ENCODE data around the gene DAP. TPM values are rescaled to one million over a fixed set of nuclear protein-coding genes. Genes with fewer than 3 reads are reported as not detected.
A peak's percentile ranks its signal among the peaks of the same experiment; 100 is the strongest.

Gene DAP
- total and polyA plus RNA-seq, 4 donors: 36.6 to 122 (median 101) TPM

GRCh38 chr5:10747678-10748622 is 13.1 kb downstream of the DAP start:
- Histone ChIP-seq H3K27ac (ENCODE audit: low read depth in 1 of 2, low read length in 2 of 2) (peak overlapping the region; percentile 57 to 72), H3K4me1 (ENCODE audit: control insufficient read depth in 4 of 4, insufficient read depth in 4 of 4, low read length in 3 of 4) (peaks cover 15 to 65% (median 42%) of the 10 kb centered on the region in 4 donors), H3K9me3 (ENCODE audit: control insufficient read depth in 4 of 4, low read length in 3 of 4) (no peaks in the 10 kb centered on the region), H3K36me3 (ENCODE audit: control insufficient read depth in 4 of 4, insufficient read depth in 3 of 4, low read depth in 1 of 4, low read length in 3 of 4) (peaks cover 0 to 12% (median 7%) of the 10 kb centered on the region in 4 donors), H3K4me3 (ENCODE audit: low read depth in 1 of 3, low read length in 3 of 3) (no peak overlapping the region), H3K27me3 (ENCODE audit: control insufficient read depth in 4 of 4, insufficient read depth in 4 of 4, low read length in 3 of 4) (no peaks in the 10 kb centered on the region), H3K9ac (ENCODE audit: low read depth in 1 of 2, low read length in 2 of 2) (peak overlapping the region in 1 of 2 donors; percentile 42)
- WGBS: 37% methylated on average over 9 of the region's 9 CpGs
- DNase-seq (ENCODE audit: low spot score): no peak
- TF ChIP-seq REST (IDR thresholded peaks at IDR 0.05) (no peak), NR2F2 (IDR thresholded peaks at IDR 0.05) (no peak), CTCF (IDR thresholded peaks at IDR 0.05; ENCODE audit: low read depth, low read length, missing input control) (no peak), RXRA (IDR thresholded peaks at IDR 0.05) (peak; percentile 18 to 48), ZBTB33 (IDR thresholded peaks at IDR 0.05) (peak; percentile 33), TAF1 (conservative IDR thresholded peaks at IDR 0.05) (peak; percentile 33), FOXA1 (IDR thresholded peaks at IDR 0.05) (no peak), MAX (IDR thresholded peaks at IDR 0.05) (peak; percentile 29), HNF4A (conservative IDR thresholded peaks at IDR 0.05) (peak in 1 of 2 donors; percentile 33), YY1 (IDR thresholded peaks at IDR 0.05) (peak; percentile 17), JUND (IDR thresholded peaks at IDR 0.05) (peak in 1 of 2 donors; percentile 41), SP1 (IDR thresholded peaks at IDR 0.05) (peak; percentile 64), GABPA (IDR thresholded peaks at IDR 0.05 in 1 of 2, conservative IDR thresholded peaks at IDR 0.05 in 1 of 2) (no peak), HNF4G (IDR thresholded peaks at IDR 0.05) (peak; percentile 20), RAD21 (IDR thresholded peaks at IDR 0.05) (peak in 1 of 2 donors; percentile 21), EGR1 (IDR thresholded peaks at IDR 0.05; ENCODE audit: low read depth in 2 of 2) (no peak), FOXA2 (IDR thresholded peaks at IDR 0.05) (no peak), ATF3 (IDR thresholded peaks at IDR 0.05) (no peak)
